Measurements from ENCODE around the gene FNBP1L.
A peak's percentile ranks its signal among the peaks of the same experiment; 100 is the strongest.

Gene FNBP1L

GRCh38 chr1:93578911-93579825, 131.2 kb downstream of the FNBP1L start:
- Histone ChIP-seq H3K14ac (ENCODE audit: low read length) (peak overlapping the region; percentile 84), H4K12ac (ENCODE audit: low read depth, low read length) (peak overlapping the region; percentile 43), H3K27ac (ENCODE audit: low read depth, low read length) (peak overlapping the region; percentile 95), H3K36me3 (ENCODE audit: control insufficient read depth in 1 of 2, insufficient read depth in 2 of 2, low read length in 2 of 2) (peaks cover 26 to 27% of the 10 kb centered on the region in 2 experiments), H2BK5ac (ENCODE audit: low read depth, low read length, poor library complexity) (peak overlapping the region; percentile 96), H3K27me3 (ENCODE audit: insufficient read depth, low read length) (no peaks in the 10 kb centered on the region), H3K4me3 (ENCODE audit: low read depth, low read length) (no peak overlapping the region), H3K18ac (ENCODE audit: low read length) (peak overlapping the region; percentile 91), H2BK12ac (ENCODE audit: low read length) (peak overlapping the region; percentile 72), H3K23ac (ENCODE audit: low read length) (no peak overlapping the region), H2BK120ac (ENCODE audit: insufficient read depth, low read length, poor library complexity) (peak overlapping the region; percentile 69), H3K79me1 (ENCODE audit: low read length) (peaks cover 51% of the 10 kb centered on the region), H2AFZ (ENCODE audit: insufficient read depth, low read length, poor library complexity) (peak overlapping the region; percentile 42), H4K91ac (ENCODE audit: low read depth, low read length) (peak overlapping the region; percentile 78), H4K8ac (ENCODE audit: low read depth, low read length) (peak overlapping the region; percentile 89), H3K9me3 (ENCODE audit: insufficient read depth, low read depth, low read length) (no peaks in the 10 kb centered on the region), H3K79me2 (ENCODE audit: control insufficient read depth, insufficient read depth, low read length, poor library complexity) (peaks cover 14% of the 10 kb centered on the region), H3K4me1 (ENCODE audit: control insufficient read depth in 1 of 2, insufficient read depth in 2 of 2, low read length in 2 of 2) (peaks cover 50 to 59% of the 10 kb centered on the region in 2 experiments), H3K9ac (ENCODE audit: low read length) (no peak overlapping the region), H3K4ac (ENCODE audit: low read depth, low read length) (peak overlapping the region; percentile 71), H2AK5ac (ENCODE audit: low read length) (peak overlapping the region; percentile 74), H3K4me2 (ENCODE audit: low read length) (peak overlapping the region; percentile 3)
- WGBS (ENCODE audit: extremely low coverage, insufficient coverage, insufficient read length): no CpG with 5 or more reads among the region's 11 CpGs
- no peak for DNase-seq

GRCh38 chr1:93579891-93580290, 132.0 kb downstream of the FNBP1L start:
- no peak overlapping the region for H3K4ac ChIP-seq (ENCODE audit: low read depth, low read length)
- H3K9me3 ChIP-seq (ENCODE audit: insufficient read depth, low read depth, low read length): no peaks in the 10 kb centered on the region
- H3K4me1 ChIP-seq (ENCODE audit: control insufficient read depth in 1 of 2, insufficient read depth in 2 of 2, low read length in 2 of 2): peaks cover 48 to 58% of the 10 kb centered on the region in 2 experiments
- peak overlapping the region; percentile 95 for H3K27ac ChIP-seq (ENCODE audit: low read depth, low read length)
- peak overlapping the region; percentile 34 for H2BK120ac ChIP-seq (ENCODE audit: insufficient read depth, low read length, poor library complexity)
- H3K23ac ChIP-seq (ENCODE audit: low read length): no peak overlapping the region
- H3K79me1 ChIP-seq (ENCODE audit: low read length): peaks cover 48% of the 10 kb centered on the region
- H3K14ac ChIP-seq (ENCODE audit: low read length): no peak overlapping the region
- H4K91ac ChIP-seq (ENCODE audit: low read depth, low read length): peak overlapping the region; percentile 78
- H3K9ac ChIP-seq (ENCODE audit: low read length): no peak overlapping the region
- H3K27me3 ChIP-seq (ENCODE audit: insufficient read depth, low read length): no peaks in the 10 kb centered on the region
- H4K8ac ChIP-seq (ENCODE audit: low read depth, low read length): peak overlapping the region; percentile 89
- H4K12ac ChIP-seq (ENCODE audit: low read depth, low read length): no peak overlapping the region
- peaks cover 11% of the 10 kb centered on the region for H3K79me2 ChIP-seq (ENCODE audit: control insufficient read depth, insufficient read depth, low read length, poor library complexity)
- peak overlapping the region; percentile 96 for H2BK5ac ChIP-seq (ENCODE audit: low read depth, low read length, poor library complexity)
- WGBS (ENCODE audit: extremely low coverage, insufficient coverage, insufficient read length): no CpG with 5 or more reads among the region's 5 CpGs
- H3K36me3 ChIP-seq (ENCODE audit: control insufficient read depth in 1 of 2, insufficient read depth in 2 of 2, low read length in 2 of 2): peaks cover 24 to 26% of the 10 kb centered on the region in 2 experiments
- H2AFZ ChIP-seq (ENCODE audit: insufficient read depth, low read length, poor library complexity): no peak overlapping the region
- DNase-seq: peak; percentile 90 to 98
- no peak overlapping the region for H2BK12ac ChIP-seq (ENCODE audit: low read length)
- no peak overlapping the region for H3K4me3 ChIP-seq (ENCODE audit: low read depth, low read length)
- H3K18ac ChIP-seq (ENCODE audit: low read length): no peak overlapping the region
- H3K4me2 ChIP-seq (ENCODE audit: low read length): no peak overlapping the region
- H2AK5ac ChIP-seq (ENCODE audit: low read length): no peak overlapping the region

GRCh38 chr1:93581917-93582850, 134.3 kb downstream of the FNBP1L start:
- H3K4me3 ChIP-seq (ENCODE audit: low read depth, low read length): no peak overlapping the region
- no peaks in the 10 kb centered on the region for H3K9me3 ChIP-seq (ENCODE audit: insufficient read depth, low read depth, low read length)
- no peak for DNase-seq
- H2BK120ac ChIP-seq (ENCODE audit: insufficient read depth, low read length, poor library complexity): peak overlapping the region; percentile 20
- H3K23ac ChIP-seq (ENCODE audit: low read length): no peak overlapping the region
- peak overlapping the region; percentile 63 for H3K18ac ChIP-seq (ENCODE audit: low read length)
- H4K8ac ChIP-seq (ENCODE audit: low read depth, low read length): peak overlapping the region; percentile 48
- peak overlapping the region; percentile 22 for H4K91ac ChIP-seq (ENCODE audit: low read depth, low read length)
- H3K4me2 ChIP-seq (ENCODE audit: low read length): no peak overlapping the region
- peaks cover 36% of the 10 kb centered on the region for H3K79me1 ChIP-seq (ENCODE audit: low read length)
- H3K9ac ChIP-seq (ENCODE audit: low read length): no peak overlapping the region
- no peak overlapping the region for H2AFZ ChIP-seq (ENCODE audit: insufficient read depth, low read length, poor library complexity)
- H2BK5ac ChIP-seq (ENCODE audit: low read depth, low read length, poor library complexity): no peak overlapping the region
- H2AK5ac ChIP-seq (ENCODE audit: low read length): peak overlapping the region; percentile 45
- peaks cover 24 to 26% of the 10 kb centered on the region in 2 experiments for H3K36me3 ChIP-seq (ENCODE audit: control insufficient read depth in 1 of 2, insufficient read depth in 2 of 2, low read length in 2 of 2)
- peaks cover 7% of the 10 kb centered on the region for H3K79me2 ChIP-seq (ENCODE audit: control insufficient read depth, insufficient read depth, low read length, poor library complexity)
- H3K4me1 ChIP-seq (ENCODE audit: control insufficient read depth in 1 of 2, insufficient read depth in 2 of 2, low read length in 2 of 2): peaks cover 42 to 46% of the 10 kb centered on the region in 2 experiments
- H3K14ac ChIP-seq (ENCODE audit: low read length): peak overlapping the region; percentile 45
- no peaks in the 10 kb centered on the region for H3K27me3 ChIP-seq (ENCODE audit: insufficient read depth, low read length)
- H3K4ac ChIP-seq (ENCODE audit: low read depth, low read length): peak overlapping the region; percentile 25
- H2BK12ac ChIP-seq (ENCODE audit: low read length): peak overlapping the region; percentile 23
- no CpG with 5 or more reads among the region's 23 CpGs for WGBS (ENCODE audit: extremely low coverage, insufficient coverage, insufficient read length)
- no peak overlapping the region for H4K12ac ChIP-seq (ENCODE audit: low read depth, low read length)
- H3K27ac ChIP-seq (ENCODE audit: low read depth, low read length): peak overlapping the region; percentile 17

Data from trophoblast cell (in vitro differentiated cells and primary cell).